ENCODE results near the gene DAND5.

- TF ChIP-seq CTCF (IDR thresholded peaks at IDR 0.05), result no peak
- TF ChIP-seq EZH2 (IDR thresholded peaks at IDR 0.05; ENCODE audit: borderline replicate concordance, insufficient read depth, low read depth, low read length, poor library complexity, severe bottlenecking), result no peak
These were observed 33.7 kb downstream of the DAND5 start for GRCh38 chr19:13003081-13003480.

All from B cell (primary cell).